Central memory CD8-positive, alpha-beta T cell (primary cell): ENCODE results near the gene ZMYM1.
"Not testable (repeated sequence)": the region's sequence is repeated elsewhere in the genome, so short reads cannot be mapped to it uniquely, and the experiment has no call there.

Experiments used
- ATAC-seq: fragments of 150-1000 bp; cut with Tn5 transposase; replicated peaks from 2 replicates; pipeline ENCODE4 v1.10.0; 2022; ENCODE audit warnings: mild to moderate bottlenecking, moderate FRiP score, moderate number of reproducible peaks; ENCODE audit not compliant: poor library complexity, severe bottlenecking; ENCODE audit errors: extremely low read depth
- DNase-seq, 2 donors: peaks; one replicate each; pipeline ENCODE4 v3.0.0; 2021; ENCODE audit warnings: low spot score in 2 of 2
- H3K27ac Mint-ChIP-seq: one replicate; pipeline ENCODE4 v1.8.0; 2022; ENCODE audit warnings: low read depth, mild to moderate bottlenecking, moderate library complexity, mixed read lengths
- H3K27me3 Mint-ChIP-seq: one replicate; pipeline ENCODE4 v1.8.0; 2022; ENCODE audit warnings: mixed read lengths
- H3K36me3 Mint-ChIP-seq: one replicate; pipeline ENCODE4 v1.8.0; 2022; ENCODE audit warnings: mild to moderate bottlenecking, moderate library complexity, mixed read lengths; ENCODE audit not compliant: insufficient read depth
- H3K4me1 Mint-ChIP-seq: one replicate; pipeline ENCODE4 v1.8.0; 2022; ENCODE audit warnings: mixed read lengths
- H3K4me3 Mint-ChIP-seq: one replicate; pipeline ENCODE4 v1.8.0; 2022; ENCODE audit warnings: mild to moderate bottlenecking, moderate library complexity, mixed read lengths
- H3K9me3 Mint-ChIP-seq: one replicate; pipeline ENCODE4 v1.8.0; 2022; ENCODE audit warnings: mixed read lengths

The ZMYM1 gene

DNA sequence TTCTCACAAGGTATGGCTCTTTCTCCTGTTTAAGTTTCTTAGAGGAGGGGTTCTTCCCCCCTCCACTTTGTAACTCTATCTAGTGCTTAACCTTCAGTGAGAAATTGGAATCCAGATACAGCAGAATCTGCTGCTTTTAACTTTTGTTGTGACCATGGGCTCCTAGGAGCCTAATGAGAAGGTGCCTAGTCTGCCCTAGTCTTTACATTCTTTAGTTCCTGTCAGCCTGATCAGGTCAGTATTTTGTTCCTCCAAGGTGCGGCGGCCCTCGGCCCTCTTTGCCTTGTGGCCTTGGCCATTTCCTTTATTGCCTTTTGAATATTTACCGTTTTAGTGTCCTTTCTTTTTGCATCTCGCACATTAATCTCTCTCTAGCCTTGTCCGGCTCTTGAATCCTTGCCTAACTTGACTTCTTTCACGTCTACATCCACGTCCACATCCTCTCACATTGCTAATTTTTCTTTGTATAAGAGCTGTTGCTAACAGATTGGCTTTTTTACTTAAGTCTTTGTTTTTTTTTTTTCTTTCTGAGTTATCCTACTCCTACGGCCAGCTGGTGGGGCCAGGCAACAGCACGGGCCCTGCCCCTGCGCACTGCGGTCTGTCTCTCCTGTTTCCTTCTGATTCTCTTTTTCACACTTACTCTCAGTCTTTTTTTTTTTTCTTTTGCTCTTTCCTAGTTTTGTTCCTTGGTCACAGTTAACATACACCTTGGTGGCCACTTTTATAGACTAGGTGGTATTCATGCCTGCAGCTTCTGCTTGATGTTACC lies 64.7 kb downstream of the ZMYM1 start:
- DNase-seq (no peak), ATAC-seq (no peak)
- no peaks in the 10 kb centered on the region for H3K27me3 Mint-ChIP-seq
- peaks cover 9% of the 10 kb centered on the region for H3K4me1 Mint-ChIP-seq
- no peak overlapping the region for H3K27ac Mint-ChIP-seq
- peaks cover 3% of the 10 kb centered on the region for H3K36me3 Mint-ChIP-seq
- no peak overlapping the region for H3K4me3 Mint-ChIP-seq
- no peaks in the 10 kb centered on the region for H3K9me3 Mint-ChIP-seq

DNA sequence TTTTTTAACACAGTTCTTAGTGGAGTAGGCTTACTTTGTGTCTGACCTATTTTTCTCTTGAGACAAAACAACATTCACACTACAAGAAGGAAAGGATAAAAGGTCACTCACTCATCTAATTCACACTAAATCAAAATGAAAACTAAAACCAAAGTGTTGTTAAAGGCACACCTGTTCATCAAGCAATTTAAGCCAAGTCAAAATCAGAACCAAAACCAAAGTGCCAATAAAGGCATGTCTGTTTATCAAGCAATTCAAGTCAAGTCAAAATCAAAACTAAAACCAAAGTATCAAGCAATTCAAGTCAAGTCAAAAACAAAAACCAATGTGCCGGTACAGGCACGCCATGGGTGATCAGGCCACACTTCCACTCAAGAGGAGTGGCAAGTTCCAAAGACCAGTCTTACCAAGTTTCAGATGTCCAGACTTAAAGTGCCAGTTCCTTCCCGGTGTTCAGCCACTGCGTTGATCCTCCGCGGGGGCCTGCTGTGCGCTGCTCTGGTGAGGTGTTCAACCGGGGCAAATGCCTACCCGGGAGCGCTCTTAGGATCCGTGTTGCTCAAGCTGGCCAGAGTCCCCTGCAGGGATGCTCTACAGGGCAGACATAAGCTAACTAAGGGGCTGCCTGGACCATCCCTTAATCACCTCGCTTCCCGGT lies 66.8 kb downstream of the ZMYM1 start:
- not testable (repeated sequence) for H3K27ac Mint-ChIP-seq, DNase-seq, H3K4me1 Mint-ChIP-seq, H3K36me3 Mint-ChIP-seq, H3K4me3 Mint-ChIP-seq, H3K9me3 Mint-ChIP-seq, H3K27me3 Mint-ChIP-seq, ATAC-seq

DNA sequence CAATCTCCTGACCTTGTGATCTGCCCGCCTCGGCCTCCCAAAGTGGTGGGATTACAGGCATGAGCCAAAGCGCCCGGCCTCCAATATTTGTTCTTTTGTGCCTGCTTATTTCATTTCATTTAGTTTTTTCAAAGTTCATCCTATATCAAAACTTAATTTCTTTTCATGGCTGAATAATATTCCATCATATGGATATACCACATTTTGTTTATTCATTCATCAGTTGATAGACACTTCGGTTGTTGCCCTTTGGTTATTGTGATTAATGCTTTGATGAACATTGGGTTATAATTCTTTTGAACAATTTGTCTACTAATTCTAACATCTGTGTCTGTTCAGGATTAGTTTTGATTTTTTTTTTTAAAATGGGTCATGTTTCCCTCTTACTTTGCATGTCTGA lies 72.0 kb downstream of the ZMYM1 start:
- no peaks in the 10 kb centered on the region for H3K27me3 Mint-ChIP-seq
- DNase-seq (no peak), ATAC-seq (no peak)
- H3K9me3 Mint-ChIP-seq: no peaks in the 10 kb centered on the region
- no peaks in the 10 kb centered on the region for H3K36me3 Mint-ChIP-seq
- H3K4me1 Mint-ChIP-seq: peaks cover 3% of the 10 kb centered on the region
- H3K4me3 Mint-ChIP-seq: no peak overlapping the region
- H3K27ac Mint-ChIP-seq: no peak overlapping the region

DNA sequence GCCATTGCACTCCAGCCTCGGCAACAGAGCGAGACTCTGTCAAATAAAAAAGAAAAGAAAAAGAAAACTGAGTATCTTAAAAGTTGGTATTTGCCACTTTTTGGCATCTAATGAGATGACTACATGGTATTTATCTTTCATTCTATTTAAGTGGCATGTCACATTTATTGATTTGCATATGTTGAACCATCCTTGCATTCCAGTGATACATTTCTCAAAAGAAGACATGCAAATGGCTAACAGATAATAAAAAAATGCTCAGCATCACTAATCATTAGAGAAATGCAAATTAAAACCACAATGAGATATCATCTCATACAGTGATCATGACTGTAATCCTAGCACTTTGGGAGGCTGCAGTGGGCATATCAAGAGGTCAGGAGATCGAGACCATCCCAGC lies 85.7 kb downstream of the ZMYM1 start:
- no peaks in the 10 kb centered on the region for H3K36me3 Mint-ChIP-seq

More for the DNA sequence above, 85.7 kb downstream of the ZMYM1 start:
- Mint-ChIP-seq H3K4me1 (no peaks in the 10 kb centered on the region), H3K27me3 (no peaks in the 10 kb centered on the region), H3K4me3 (no peak overlapping the region), H3K27ac (no peak overlapping the region), H3K9me3 (no peaks in the 10 kb centered on the region)
- no peak for ATAC-seq
- DNase-seq: no peak
